SU-DHL-6 (cell line): Measurements from ENCODE around the gene SLC30A4.

Source experiments
- EZH2phosphoT487 ChIP-seq: fragments of 200-600 bp; sonication (generic), shearing (Covaris generic); conservative IDR thresholded peaks from 2 replicates; pipeline ENCODE4 v1.6.1; 2018; ENCODE audit warnings: mild to moderate bottlenecking, antibody characterized with exemption, low read length, moderate library complexity, mixed read lengths
- TF ChIP-seq, protein P1 (sequence below): fragments of 200-600 bp; sonication (generic); IDR thresholded peaks from one replicate; pipeline ENCODE4 v1.5.1; 2017; ENCODE audit warnings: antibody characterized with exemption, mild to moderate bottlenecking, low read length, moderate library complexity; ENCODE audit not compliant: insufficient read depth, poor library complexity, severe bottlenecking

DNA sequence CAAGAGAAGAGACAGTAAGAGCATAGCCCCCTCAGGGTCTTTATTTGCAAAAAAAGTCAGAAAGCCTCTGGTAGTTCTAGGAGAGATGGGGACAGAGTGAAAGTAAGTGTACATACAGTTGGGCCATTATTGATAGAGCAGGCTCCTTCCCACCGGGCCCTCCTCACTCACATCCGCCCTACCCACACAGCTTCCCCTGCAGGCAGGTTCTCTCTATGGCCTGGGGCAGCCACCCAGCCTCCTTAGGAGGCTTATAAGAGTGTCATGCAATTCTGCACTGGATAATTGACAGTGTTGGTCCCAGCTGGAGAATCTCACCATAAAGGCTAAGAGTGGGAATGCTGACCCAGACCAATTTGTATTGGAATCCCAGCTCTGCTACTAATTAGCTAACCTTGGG, 49.5 kb downstream of the SLC30A4 start:
- TF ChIP-seq, protein P1, sequence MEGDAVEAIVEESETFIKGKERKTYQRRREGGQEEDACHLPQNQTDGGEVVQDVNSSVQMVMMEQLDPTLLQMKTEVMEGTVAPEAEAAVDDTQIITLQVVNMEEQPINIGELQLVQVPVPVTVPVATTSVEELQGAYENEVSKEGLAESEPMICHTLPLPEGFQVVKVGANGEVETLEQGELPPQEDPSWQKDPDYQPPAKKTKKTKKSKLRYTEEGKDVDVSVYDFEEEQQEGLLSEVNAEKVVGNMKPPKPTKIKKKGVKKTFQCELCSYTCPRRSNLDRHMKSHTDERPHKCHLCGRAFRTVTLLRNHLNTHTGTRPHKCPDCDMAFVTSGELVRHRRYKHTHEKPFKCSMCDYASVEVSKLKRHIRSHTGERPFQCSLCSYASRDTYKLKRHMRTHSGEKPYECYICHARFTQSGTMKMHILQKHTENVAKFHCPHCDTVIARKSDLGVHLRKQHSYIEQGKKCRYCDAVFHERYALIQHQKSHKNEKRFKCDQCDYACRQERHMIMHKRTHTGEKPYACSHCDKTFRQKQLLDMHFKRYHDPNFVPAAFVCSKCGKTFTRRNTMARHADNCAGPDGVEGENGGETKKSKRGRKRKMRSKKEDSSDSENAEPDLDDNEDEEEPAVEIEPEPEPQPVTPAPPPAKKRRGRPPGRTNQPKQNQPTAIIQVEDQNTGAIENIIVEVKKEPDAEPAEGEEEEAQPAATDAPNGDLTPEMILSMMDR = no peak
- no peak for TF ChIP-seq EZH2phosphoT487
